ENCODE data around the gene PTK7.
"Not testable (repeated sequence)": the region's sequence is repeated elsewhere in the genome, so short reads cannot be mapped to it uniquely, and the experiment has no call there.

DNA sequence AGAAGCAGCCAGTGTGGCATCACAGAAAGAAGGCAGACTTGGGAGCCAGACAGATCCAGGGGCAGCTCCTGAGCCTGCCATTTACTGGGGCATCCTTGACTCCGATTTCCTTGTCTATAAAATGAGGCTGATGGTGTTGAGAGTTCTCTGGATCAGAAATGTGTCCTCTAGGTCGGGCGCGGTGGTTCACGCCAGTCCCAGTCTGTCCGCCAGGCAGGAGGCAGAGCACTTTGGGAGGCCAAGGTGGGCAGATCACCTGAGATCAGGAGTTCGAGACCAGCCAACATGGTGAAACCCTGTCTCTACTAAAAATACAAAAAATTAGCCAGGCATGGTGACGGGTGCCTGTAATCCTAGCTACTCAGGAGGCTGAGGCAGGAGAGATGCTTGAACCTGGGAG is 41.4 kb downstream of the PTK7 start:
- TF ChIP-seq EP300, POLR2A (IDR thresholded peaks at IDR 0.05): not testable (repeated sequence)
